ENCODE results near the gene COL7A1.
"Not testable (repeated sequence)": the region's sequence is repeated elsewhere in the genome, so short reads cannot be mapped to it uniquely, and the experiment has no call there.

The COL7A1 gene

DNA sequence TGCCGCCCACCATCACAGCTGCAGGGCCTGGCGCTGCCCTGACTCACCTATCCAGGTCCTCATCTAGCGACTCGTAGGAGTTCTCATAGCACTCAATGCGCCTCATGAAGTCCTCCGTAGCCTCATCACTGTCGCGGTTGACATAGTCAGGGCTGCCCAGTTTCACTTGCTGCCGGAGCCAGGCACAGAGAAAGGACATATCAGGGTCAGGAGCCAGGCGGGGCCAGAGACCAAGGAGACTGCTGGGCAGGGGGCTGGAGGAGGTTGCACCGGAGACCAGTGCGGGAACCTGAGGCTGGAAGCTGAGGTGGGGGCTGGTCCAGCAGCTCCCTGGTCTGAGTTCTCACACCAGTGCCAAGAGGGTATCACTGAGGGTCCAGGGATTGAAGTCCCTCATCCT, 56.7 kb downstream of the COL7A1 start:
- H3K4me1 ChIP-seq (ENCODE audit: control insufficient read depth, insufficient read depth, low read length, unreplicated experiment): no peaks in the 10 kb centered on the region
- no peaks in the 10 kb centered on the region for H3K79me2 ChIP-seq (ENCODE audit: control insufficient read depth, insufficient read depth, low read length, unreplicated experiment)
- H2AFZ ChIP-seq (ENCODE audit: low read length, unreplicated experiment): no peak overlapping the region
- peaks cover 27% of the 10 kb centered on the region for H3K36me3 ChIP-seq (ENCODE audit: insufficient read depth, low read length)
- H3K27me3 ChIP-seq (ENCODE audit: insufficient read depth, low read length): no peaks in the 10 kb centered on the region
- H3K4me3 ChIP-seq (ENCODE audit: low read depth, low read length): no peak overlapping the region
- no peak overlapping the region for H3K27ac ChIP-seq (ENCODE audit: low read depth, low read length)

- Histone ChIP-seq H2AFZ (ENCODE audit: low read length, unreplicated experiment) (no peak overlapping the region), H3K79me2 (ENCODE audit: control insufficient read depth, insufficient read depth, low read length, unreplicated experiment) (no peaks in the 10 kb centered on the region), H3K4me3 (ENCODE audit: low read depth, low read length) (no peak overlapping the region), H3K4me1 (ENCODE audit: control insufficient read depth, insufficient read depth, low read length, unreplicated experiment) (no peaks in the 10 kb centered on the region), H3K27ac (ENCODE audit: low read depth, low read length) (no peak overlapping the region), H3K36me3 (ENCODE audit: insufficient read depth, low read length) (peaks cover 25% of the 10 kb centered on the region), H3K27me3 (ENCODE audit: insufficient read depth, low read length) (no peaks in the 10 kb centered on the region)
These were observed 58.3 kb downstream of the COL7A1 start for GRCh38 chr3:48536785-48537184.

DNA sequence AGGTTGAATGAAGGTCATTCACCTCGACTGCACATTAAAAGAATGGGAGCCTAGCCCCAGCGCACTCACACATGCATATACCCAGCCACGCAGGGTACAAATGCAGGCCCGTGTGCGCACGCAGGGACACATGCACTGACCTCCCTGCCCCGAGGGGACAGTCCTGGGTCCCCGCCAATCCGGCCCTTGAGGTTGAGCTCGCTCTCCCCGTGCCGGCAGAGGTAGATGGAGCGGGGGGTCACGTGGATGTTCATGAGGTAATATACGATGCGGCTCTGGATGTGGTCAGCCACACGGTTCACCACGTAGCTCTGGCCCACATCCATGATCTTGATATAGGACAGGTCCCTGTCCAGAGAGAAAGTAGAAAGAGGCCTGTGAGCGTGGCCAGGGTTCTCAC, 59.0 kb downstream of the COL7A1 start:
- Histone ChIP-seq H3K36me3 (ENCODE audit: insufficient read depth, low read length) (peaks cover 25% of the 10 kb centered on the region), H3K4me1 (ENCODE audit: control insufficient read depth, insufficient read depth, low read length, unreplicated experiment) (no peaks in the 10 kb centered on the region), H3K27me3 (ENCODE audit: insufficient read depth, low read length) (no peaks in the 10 kb centered on the region), H2AFZ (ENCODE audit: low read length, unreplicated experiment) (no peak overlapping the region), H3K79me2 (ENCODE audit: control insufficient read depth, insufficient read depth, low read length, unreplicated experiment) (no peaks in the 10 kb centered on the region), H3K27ac (ENCODE audit: low read depth, low read length) (no peak overlapping the region), H3K4me3 (ENCODE audit: low read depth, low read length) (no peak overlapping the region)

DNA sequence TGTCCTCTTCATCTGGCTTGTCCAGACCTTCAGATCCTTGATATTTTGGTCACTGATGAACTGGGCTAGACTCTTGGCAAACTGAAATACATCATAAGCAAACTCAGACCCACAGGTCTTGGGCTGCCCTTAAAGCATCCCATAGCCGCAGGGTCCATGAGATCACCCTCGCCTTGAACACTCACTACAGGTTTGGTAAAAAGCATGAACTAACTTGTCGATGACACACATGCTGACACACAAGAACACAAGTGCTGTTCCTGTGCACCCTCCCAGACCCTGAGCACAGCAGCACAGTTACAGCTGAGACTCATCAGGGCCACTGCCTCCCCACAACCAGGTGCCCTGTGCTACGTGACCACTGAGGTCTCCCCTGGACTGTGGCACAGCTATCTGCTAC, 59.6 kb downstream of the COL7A1 start:
- Histone ChIP-seq H3K36me3 (ENCODE audit: insufficient read depth, low read length) (peaks cover 25% of the 10 kb centered on the region), H3K27me3 (ENCODE audit: insufficient read depth, low read length) (no peaks in the 10 kb centered on the region), H3K4me1 (ENCODE audit: control insufficient read depth, insufficient read depth, low read length, unreplicated experiment) (no peaks in the 10 kb centered on the region), H2AFZ (ENCODE audit: low read length, unreplicated experiment) (no peak overlapping the region), H3K4me3 (ENCODE audit: low read depth, low read length) (no peak overlapping the region), H3K79me2 (ENCODE audit: control insufficient read depth, insufficient read depth, low read length, unreplicated experiment) (no peaks in the 10 kb centered on the region), H3K27ac (ENCODE audit: low read depth, low read length) (no peak overlapping the region)

GRCh38 chr3:48532977-48533337, 62.2 kb downstream of the COL7A1 start:
- Histone ChIP-seq H3K27me3 (ENCODE audit: insufficient read depth, low read length) (no peaks in the 10 kb centered on the region), H2AFZ (ENCODE audit: low read length, unreplicated experiment) (no peak overlapping the region), H3K27ac (ENCODE audit: low read depth, low read length) (no peak overlapping the region), H3K79me2 (ENCODE audit: control insufficient read depth, insufficient read depth, low read length, unreplicated experiment) (no peaks in the 10 kb centered on the region), H3K4me1 (ENCODE audit: control insufficient read depth, insufficient read depth, low read length, unreplicated experiment) (no peaks in the 10 kb centered on the region), H3K36me3 (ENCODE audit: insufficient read depth, low read length) (peaks cover 27% of the 10 kb centered on the region), H3K4me3 (ENCODE audit: low read depth, low read length) (no peak overlapping the region)

DNA sequence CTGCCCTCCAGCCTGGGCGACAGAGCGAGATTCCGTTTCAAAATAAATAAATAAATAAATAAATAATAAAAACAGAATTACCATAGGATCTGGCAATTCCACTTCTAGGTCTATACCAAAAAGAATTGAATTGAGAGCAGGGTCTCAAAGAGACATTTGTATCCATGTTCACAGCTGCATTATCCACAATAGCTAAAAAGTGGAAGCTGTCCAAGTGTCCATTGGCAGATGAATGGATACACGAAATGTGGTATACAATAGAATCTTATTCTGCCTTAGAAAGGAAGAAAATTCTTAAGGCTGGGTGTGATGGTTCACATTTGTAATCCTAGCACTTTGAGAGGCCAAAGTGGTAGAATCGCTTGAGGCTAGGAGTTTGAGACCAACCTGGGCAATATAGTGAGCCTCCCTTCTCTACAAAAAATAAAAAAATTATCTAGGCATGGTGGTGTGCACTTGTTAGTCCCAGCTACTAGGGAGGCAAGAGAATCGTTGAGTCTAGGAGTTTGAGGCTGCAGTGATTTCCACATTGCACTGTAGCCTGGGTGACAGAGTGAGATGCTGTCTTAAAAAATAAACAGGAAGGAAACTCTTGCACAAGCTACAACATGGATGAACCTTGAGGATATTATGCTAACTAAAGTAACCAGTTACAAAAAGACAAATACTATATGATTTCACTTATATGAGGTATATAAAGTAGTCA, 62.7 kb downstream of the COL7A1 start:
- Histone ChIP-seq H2AFZ (ENCODE audit: low read length, unreplicated experiment) (no peak overlapping the region), H3K4me3 (ENCODE audit: low read depth, low read length) (no peak overlapping the region), H3K79me2 (ENCODE audit: control insufficient read depth, insufficient read depth, low read length, unreplicated experiment) (no peaks in the 10 kb centered on the region), H3K36me3 (ENCODE audit: insufficient read depth, low read length) (peaks cover 25% of the 10 kb centered on the region), H3K4me1 (ENCODE audit: control insufficient read depth, insufficient read depth, low read length, unreplicated experiment) (no peaks in the 10 kb centered on the region), H3K27me3 (ENCODE audit: insufficient read depth, low read length) (no peaks in the 10 kb centered on the region), H3K27ac (ENCODE audit: low read depth, low read length) (no peak overlapping the region)

DNA sequence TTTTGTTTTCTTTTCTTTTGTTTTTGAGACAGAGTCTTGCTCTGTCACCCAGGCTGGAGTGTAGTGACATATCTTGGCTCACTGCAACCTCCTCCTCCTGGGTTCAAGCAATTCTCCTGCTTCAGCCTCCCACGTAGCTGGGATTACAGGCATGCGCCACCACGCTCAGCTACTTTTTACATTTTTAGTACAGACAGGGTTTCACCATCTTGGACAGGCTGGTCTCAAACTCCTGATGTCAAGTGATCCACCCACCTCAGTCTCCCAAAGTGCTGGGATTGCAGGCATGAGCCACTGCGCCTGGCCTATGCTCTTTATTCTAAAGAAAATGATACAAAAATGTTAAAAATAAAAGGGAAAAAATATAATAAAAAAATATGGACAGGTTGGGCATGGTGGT, 64.4 kb downstream of the COL7A1 start:
- not testable (repeated sequence) for H2AFZ ChIP-seq (ENCODE audit: low read length, unreplicated experiment); H3K27me3 ChIP-seq (ENCODE audit: insufficient read depth, low read length); H3K4me3 ChIP-seq (ENCODE audit: low read depth, low read length); H3K27ac ChIP-seq (ENCODE audit: low read depth, low read length); H3K79me2 ChIP-seq (ENCODE audit: control insufficient read depth, insufficient read depth, low read length, unreplicated experiment); H3K4me1 ChIP-seq (ENCODE audit: control insufficient read depth, insufficient read depth, low read length, unreplicated experiment)
- H3K36me3 ChIP-seq (ENCODE audit: insufficient read depth, low read length): peaks cover 28% of the 10 kb centered on the region

- H3K27ac ChIP-seq (ENCODE audit: low read depth, low read length): no peak overlapping the region
- H3K27me3 ChIP-seq (ENCODE audit: insufficient read depth, low read length): no peaks in the 10 kb centered on the region
- H3K79me2 ChIP-seq (ENCODE audit: control insufficient read depth, insufficient read depth, low read length, unreplicated experiment): no peaks in the 10 kb centered on the region
- H3K36me3 ChIP-seq (ENCODE audit: insufficient read depth, low read length): peaks cover 26% of the 10 kb centered on the region; the same call in 1 of the 2 replicates
- no peak overlapping the region for H3K4me3 ChIP-seq (ENCODE audit: low read depth, low read length)
- no peak overlapping the region for H2AFZ ChIP-seq (ENCODE audit: low read length, unreplicated experiment)
- no peaks in the 10 kb centered on the region for H3K4me1 ChIP-seq (ENCODE audit: control insufficient read depth, insufficient read depth, low read length, unreplicated experiment)
These were observed 66.4 kb downstream of the COL7A1 start for GRCh38 chr3:48528754-48529153.

DNA sequence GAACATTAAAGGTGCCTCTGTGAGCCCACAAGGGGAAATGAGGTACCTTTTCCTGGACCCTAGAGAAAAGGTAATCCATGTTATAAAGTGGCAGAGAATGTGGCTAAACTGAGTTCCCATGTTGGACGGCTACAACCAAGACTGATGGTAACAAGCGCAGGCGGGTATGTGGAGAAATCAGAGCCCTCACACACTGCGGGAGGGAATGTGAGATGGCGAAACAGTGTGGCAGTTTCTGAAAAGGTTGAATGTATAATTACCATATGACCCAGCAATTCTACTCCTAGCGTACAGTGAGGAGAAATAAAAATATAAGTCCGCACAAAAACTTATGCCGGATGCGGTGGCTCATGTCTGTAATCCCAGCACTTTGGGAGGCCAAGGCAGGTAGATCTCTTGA, 67.1 kb downstream of the COL7A1 start:
- Histone ChIP-seq H3K27me3 (ENCODE audit: insufficient read depth, low read length) (no peaks in the 10 kb centered on the region), H3K4me1 (ENCODE audit: control insufficient read depth, insufficient read depth, low read length, unreplicated experiment) (no peaks in the 10 kb centered on the region), H2AFZ (ENCODE audit: low read length, unreplicated experiment) (no peak overlapping the region), H3K27ac (ENCODE audit: low read depth, low read length) (no peak overlapping the region), H3K4me3 (ENCODE audit: low read depth, low read length) (no peak overlapping the region), H3K36me3 (ENCODE audit: insufficient read depth, low read length) (peaks cover 32% of the 10 kb centered on the region; the same call in 1 of the 2 replicates), H3K79me2 (ENCODE audit: control insufficient read depth, insufficient read depth, low read length, unreplicated experiment) (no peaks in the 10 kb centered on the region)

DNA sequence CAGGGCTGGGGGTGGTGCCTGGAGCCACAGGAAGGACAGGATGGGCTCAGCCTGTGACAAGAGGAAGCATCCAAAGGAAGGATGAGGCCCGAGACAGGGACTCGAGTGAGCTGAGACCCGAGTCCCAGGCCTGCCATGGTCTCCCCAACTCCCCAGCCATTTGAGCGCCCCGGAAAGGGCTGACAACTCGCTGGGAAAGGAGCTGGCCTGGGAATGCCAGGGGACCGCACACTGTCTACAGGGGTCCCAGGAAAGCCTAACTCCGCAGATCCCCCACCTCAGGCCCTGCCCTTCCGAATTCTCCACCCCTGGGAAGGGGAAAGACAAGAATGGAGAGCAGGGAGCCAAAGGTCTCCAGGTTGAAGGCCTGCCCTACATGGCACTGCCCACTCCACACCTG, 70.2 kb downstream of the COL7A1 start:
- Histone ChIP-seq H3K27me3 (ENCODE audit: insufficient read depth, low read length) (no peaks in the 10 kb centered on the region), H3K79me2 (ENCODE audit: control insufficient read depth, insufficient read depth, low read length, unreplicated experiment) (no peaks in the 10 kb centered on the region), H3K4me1 (ENCODE audit: control insufficient read depth, insufficient read depth, low read length, unreplicated experiment) (no peaks in the 10 kb centered on the region), H3K27ac (ENCODE audit: low read depth, low read length) (no peak overlapping the region), H3K36me3 (ENCODE audit: insufficient read depth, low read length) (peaks cover 32% of the 10 kb centered on the region; the same call in 1 of the 2 replicates), H3K4me3 (ENCODE audit: low read depth, low read length) (no peak overlapping the region), H2AFZ (ENCODE audit: low read length, unreplicated experiment) (no peak overlapping the region)

GRCh38 chr3:48521635-48522034, 73.5 kb downstream of the COL7A1 start:
- Histone ChIP-seq H3K27me3 (ENCODE audit: insufficient read depth, low read length) (no peaks in the 10 kb centered on the region), H3K79me2 (ENCODE audit: control insufficient read depth, insufficient read depth, low read length, unreplicated experiment) (no peaks in the 10 kb centered on the region), H3K4me1 (ENCODE audit: control insufficient read depth, insufficient read depth, low read length, unreplicated experiment) (no peaks in the 10 kb centered on the region), H2AFZ (ENCODE audit: low read length, unreplicated experiment) (no peak overlapping the region), H3K27ac (ENCODE audit: low read depth, low read length) (no peak overlapping the region), H3K36me3 (ENCODE audit: insufficient read depth, low read length) (peaks cover 14% of the 10 kb centered on the region; the same call in 1 of the 2 replicates), H3K4me3 (ENCODE audit: low read depth, low read length) (no peak overlapping the region)
